ENCODE results near the gene ASCC3.
A peak's percentile ranks its signal among the peaks of the same experiment; 100 is the strongest.

Gene ASCC3

DNA sequence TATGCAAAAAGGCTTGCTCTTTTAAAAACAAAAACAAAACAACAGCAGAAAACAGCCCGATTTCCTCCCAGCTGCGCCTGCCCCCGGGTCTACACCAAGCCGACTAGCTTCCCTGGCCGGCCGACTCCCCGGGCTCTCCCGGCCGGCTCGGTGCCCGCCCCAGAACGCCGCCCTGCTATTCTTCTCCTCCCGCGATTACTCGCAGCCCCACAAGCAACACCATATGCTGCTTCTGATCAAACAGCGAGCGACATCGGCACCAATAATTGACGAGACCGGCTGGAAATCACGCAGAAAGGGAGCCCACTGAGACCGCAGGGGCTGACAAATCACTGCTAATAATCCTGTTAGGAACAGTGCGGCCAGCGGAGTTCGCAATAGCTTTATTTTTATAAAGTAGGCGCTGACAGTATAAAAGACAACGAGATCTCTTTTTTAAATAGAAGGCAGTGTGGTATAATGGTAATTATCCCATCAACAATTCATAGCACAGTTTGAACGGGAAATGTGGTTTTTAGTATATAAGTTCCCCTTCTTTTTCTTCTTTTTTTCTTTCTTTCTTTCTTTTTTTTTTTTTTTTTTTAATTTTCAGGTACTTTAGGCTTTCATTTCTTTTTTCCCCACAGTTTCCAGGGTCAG, 419.7 kb downstream of the ASCC3 start:
- TF ChIP-seq, protein P1, sequence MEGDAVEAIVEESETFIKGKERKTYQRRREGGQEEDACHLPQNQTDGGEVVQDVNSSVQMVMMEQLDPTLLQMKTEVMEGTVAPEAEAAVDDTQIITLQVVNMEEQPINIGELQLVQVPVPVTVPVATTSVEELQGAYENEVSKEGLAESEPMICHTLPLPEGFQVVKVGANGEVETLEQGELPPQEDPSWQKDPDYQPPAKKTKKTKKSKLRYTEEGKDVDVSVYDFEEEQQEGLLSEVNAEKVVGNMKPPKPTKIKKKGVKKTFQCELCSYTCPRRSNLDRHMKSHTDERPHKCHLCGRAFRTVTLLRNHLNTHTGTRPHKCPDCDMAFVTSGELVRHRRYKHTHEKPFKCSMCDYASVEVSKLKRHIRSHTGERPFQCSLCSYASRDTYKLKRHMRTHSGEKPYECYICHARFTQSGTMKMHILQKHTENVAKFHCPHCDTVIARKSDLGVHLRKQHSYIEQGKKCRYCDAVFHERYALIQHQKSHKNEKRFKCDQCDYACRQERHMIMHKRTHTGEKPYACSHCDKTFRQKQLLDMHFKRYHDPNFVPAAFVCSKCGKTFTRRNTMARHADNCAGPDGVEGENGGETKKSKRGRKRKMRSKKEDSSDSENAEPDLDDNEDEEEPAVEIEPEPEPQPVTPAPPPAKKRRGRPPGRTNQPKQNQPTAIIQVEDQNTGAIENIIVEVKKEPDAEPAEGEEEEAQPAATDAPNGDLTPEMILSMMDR (IDR thresholded peaks at IDR 0.05; ENCODE audit: poor library complexity, severe bottlenecking), result no peak
- ATAC-seq (ENCODE audit: low read depth) (no peak), DNase-seq (ENCODE audit: low spot score) (no peak)
- no peak overlapping the region for H3K4me3 ChIP-seq (ENCODE audit: severe bottlenecking)
- H3K36me3 ChIP-seq (ENCODE audit: low read depth), result no peaks in the 10 kb centered on the region
- H3K27me3 ChIP-seq (ENCODE audit: insufficient read depth, poor library complexity, severe bottlenecking), result peaks cover 100% of the 10 kb centered on the region
- H3K4me1 ChIP-seq (ENCODE audit: insufficient read depth, poor library complexity, severe bottlenecking), result peaks cover 3% of the 10 kb centered on the region
- H3K9me3 ChIP-seq (ENCODE audit: severe bottlenecking), result no peaks in the 10 kb centered on the region
- H3K27ac ChIP-seq (ENCODE audit: poor library complexity, severe bottlenecking), result no peak overlapping the region

GRCh38 chr6:100460650-100461204, 420.4 kb downstream of the ASCC3 start:
- Histone ChIP-seq H3K4me3 (ENCODE audit: severe bottlenecking) (no peak overlapping the region), H3K4me1 (ENCODE audit: insufficient read depth, poor library complexity, severe bottlenecking) (peaks cover 3% of the 10 kb centered on the region), H3K9me3 (ENCODE audit: severe bottlenecking) (no peaks in the 10 kb centered on the region), H3K36me3 (ENCODE audit: low read depth) (no peaks in the 10 kb centered on the region), H3K27ac (ENCODE audit: poor library complexity, severe bottlenecking) (no peak overlapping the region), H3K27me3 (ENCODE audit: insufficient read depth, poor library complexity, severe bottlenecking) (peaks cover 100% of the 10 kb centered on the region)
- ATAC-seq (ENCODE audit: low read depth) (no peak), DNase-seq (ENCODE audit: low spot score) (no peak)
- TF ChIP-seq, protein P1 (IDR thresholded peaks at IDR 0.05; ENCODE audit: poor library complexity, severe bottlenecking), result peak; percentile 26

DNA sequence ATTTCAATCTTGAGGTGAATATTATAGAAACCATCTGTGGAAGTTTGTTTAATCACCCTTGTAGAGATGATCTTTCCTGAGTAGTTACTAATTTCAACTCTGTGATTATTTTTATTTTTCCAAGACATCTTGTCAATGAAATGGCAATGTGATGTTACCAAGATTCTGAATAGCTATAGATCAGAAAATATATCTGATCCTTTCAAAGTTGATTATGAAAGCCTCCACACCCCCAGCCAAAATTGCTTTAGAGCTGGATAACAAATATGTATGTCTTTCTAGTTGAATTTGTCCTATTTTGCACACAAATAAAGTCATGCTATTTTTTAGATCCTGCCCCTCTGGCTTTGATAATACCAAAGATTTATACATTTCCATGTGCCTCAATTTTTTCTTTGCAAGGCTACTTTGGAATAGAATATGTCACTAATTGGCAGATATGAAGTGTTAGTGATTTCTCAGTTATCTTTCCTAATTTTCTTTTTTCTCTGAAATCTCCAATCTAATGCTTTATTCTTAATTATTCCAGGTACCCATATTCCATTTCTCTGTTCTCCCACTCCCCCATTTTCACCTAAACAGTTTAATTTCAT, 421.4 kb downstream of the ASCC3 start:
- H3K4me3 ChIP-seq (ENCODE audit: severe bottlenecking), result no peak overlapping the region
- H3K27me3 ChIP-seq (ENCODE audit: insufficient read depth, poor library complexity, severe bottlenecking), result peaks cover 100% of the 10 kb centered on the region
- H3K36me3 ChIP-seq (ENCODE audit: low read depth), result no peaks in the 10 kb centered on the region
- ATAC-seq (ENCODE audit: low read depth), result no peak
- no peak overlapping the region for H3K27ac ChIP-seq (ENCODE audit: poor library complexity, severe bottlenecking)
- no peak for DNase-seq (ENCODE audit: low spot score)
- peaks cover 3% of the 10 kb centered on the region for H3K4me1 ChIP-seq (ENCODE audit: insufficient read depth, poor library complexity, severe bottlenecking)
- H3K9me3 ChIP-seq (ENCODE audit: severe bottlenecking), result no peaks in the 10 kb centered on the region
- TF ChIP-seq, protein P1 (IDR thresholded peaks at IDR 0.05; ENCODE audit: poor library complexity, severe bottlenecking), result no peak

- TF ChIP-seq, protein P1 (IDR thresholded peaks at IDR 0.05; ENCODE audit: poor library complexity, severe bottlenecking), result no peak
- H3K4me3 ChIP-seq (ENCODE audit: severe bottlenecking), result no peak overlapping the region
- ATAC-seq (ENCODE audit: low read depth) (no peak), DNase-seq (ENCODE audit: low spot score) (no peak)
- H3K36me3 ChIP-seq (ENCODE audit: low read depth), result no peaks in the 10 kb centered on the region
- H3K4me1 ChIP-seq (ENCODE audit: insufficient read depth, poor library complexity, severe bottlenecking), result peaks cover 3% of the 10 kb centered on the region
- H3K27ac ChIP-seq (ENCODE audit: poor library complexity, severe bottlenecking), result no peak overlapping the region
- peaks cover 100% of the 10 kb centered on the region for H3K27me3 ChIP-seq (ENCODE audit: insufficient read depth, poor library complexity, severe bottlenecking)
- no peaks in the 10 kb centered on the region for H3K9me3 ChIP-seq (ENCODE audit: severe bottlenecking)
These were observed 422.1 kb downstream of the ASCC3 start for GRCh38 chr6:100458841-100459591.
